ENCODE results near the gene GJA4. TPM values are rescaled to one million over a fixed set of nuclear protein-coding genes. Genes with fewer than 3 reads are reported as not detected.

Gene GJA4
- total RNA-seq, 2 experiments from 2014 or later = not detected

DNA sequence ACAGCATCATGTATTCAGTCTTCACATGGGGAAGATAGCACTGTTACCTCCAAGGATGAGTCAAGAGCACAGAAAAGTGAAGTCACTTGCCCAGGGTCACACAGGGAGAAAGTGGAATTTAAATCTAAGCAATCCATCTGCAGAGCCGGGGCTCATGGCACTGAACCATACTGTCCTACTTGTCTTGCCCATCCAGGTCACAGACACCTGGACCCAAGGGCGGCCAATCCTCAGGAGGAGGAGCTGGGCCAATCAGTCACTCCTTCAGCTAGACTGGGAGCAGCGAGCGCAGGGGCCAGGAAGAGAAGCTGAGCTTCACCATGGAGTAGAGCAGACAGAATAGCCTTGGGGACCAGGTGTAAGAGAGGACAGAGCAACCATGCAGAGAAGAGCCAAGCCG lies 47.1 kb upstream of the GJA4 start:
- POLR2A ChIA-PET = no interaction called here
- H3K4me1 ChIP-seq (ENCODE audit: insufficient read depth, low read length, poor library complexity, severe bottlenecking) = no peaks in the 10 kb centered on the region
- no peak overlapping the region for H2AFZ ChIP-seq (ENCODE audit: low read length)
- H3K4me3 ChIP-seq (ENCODE audit: low read depth, low read length, poor library complexity, severe bottlenecking) = no peak overlapping the region
- no peaks in the 10 kb centered on the region for H4K20me1 ChIP-seq (ENCODE audit: insufficient read depth, low read length)
- no TSS peak for BruUV-seq (replicated peaks)
- CTCF ChIA-PET (ENCODE audit: unreplicated experiment) = no interaction called here
- H3K9me2 ChIP-seq (ENCODE audit: insufficient read depth, low read length) = no peaks in the 10 kb centered on the region
- H3K4me2 ChIP-seq (ENCODE audit: low read length) = no peak overlapping the region
- DNase-seq (ENCODE audit: low spot score) = no peak
- H3K36me3 ChIP-seq (ENCODE audit: insufficient read depth, low read length) = no peaks in the 10 kb centered on the region
- TF ChIP-seq CTCF (conservative IDR thresholded peaks at IDR 0.05; ENCODE audit: low read length) (no peak), EZH2phosphoT487 (IDR thresholded peaks at IDR 0.05; ENCODE audit: borderline replicate concordance, low read depth, low read length) (no peak)
- no peaks in the 10 kb centered on the region for H3K9me3 ChIP-seq (ENCODE audit: low read length)
- H3K79me2 ChIP-seq (ENCODE audit: insufficient read depth, low read depth, low read length) = no peaks in the 10 kb centered on the region
- no peak overlapping the region for H3K27ac ChIP-seq (ENCODE audit: low read depth, low read length, poor library complexity, severe bottlenecking)
- intact Hi-C loops (cut with micrococcal nuclease; ENCODE audit: unreplicated experiment) = loop anchor here (10.0 kb wide), 1 partner anchor 631 kb away; no protein-coding TSS in a partner anchor

GRCh38 chr1:34746101-34746500 lies 46.7 kb upstream of the GJA4 start:
- Histone ChIP-seq H3K9me2 (ENCODE audit: insufficient read depth, low read length) (no peaks in the 10 kb centered on the region), H2AFZ (ENCODE audit: low read length) (no peak overlapping the region), H3K9me3 (ENCODE audit: low read length) (no peaks in the 10 kb centered on the region), H3K79me2 (ENCODE audit: insufficient read depth, low read depth, low read length) (no peaks in the 10 kb centered on the region), H4K20me1 (ENCODE audit: insufficient read depth, low read length) (no peaks in the 10 kb centered on the region), H3K27ac (ENCODE audit: low read depth, low read length, poor library complexity, severe bottlenecking) (no peak overlapping the region), H3K36me3 (ENCODE audit: insufficient read depth, low read length) (no peaks in the 10 kb centered on the region), H3K4me3 (ENCODE audit: low read depth, low read length, poor library complexity, severe bottlenecking) (no peak overlapping the region), H3K4me2 (ENCODE audit: low read length) (no peak overlapping the region), H3K4me1 (ENCODE audit: insufficient read depth, low read length, poor library complexity, severe bottlenecking) (no peaks in the 10 kb centered on the region)
- intact Hi-C loops (cut with micrococcal nuclease; ENCODE audit: unreplicated experiment) = loop anchor here (10.0 kb wide), 1 partner anchor 631 kb away; no protein-coding TSS in a partner anchor
- BruUV-seq (replicated peaks) = no TSS peak
- CTCF ChIA-PET (ENCODE audit: unreplicated experiment) = no interaction called here
- POLR2A ChIA-PET = no interaction called here
- DNase-seq (ENCODE audit: low spot score) = no peak
- TF ChIP-seq CTCF (conservative IDR thresholded peaks at IDR 0.05; ENCODE audit: low read length) = no peak
- TF ChIP-seq EZH2phosphoT487 (IDR thresholded peaks at IDR 0.05; ENCODE audit: borderline replicate concordance, low read depth, low read length) = no peak

DNA sequence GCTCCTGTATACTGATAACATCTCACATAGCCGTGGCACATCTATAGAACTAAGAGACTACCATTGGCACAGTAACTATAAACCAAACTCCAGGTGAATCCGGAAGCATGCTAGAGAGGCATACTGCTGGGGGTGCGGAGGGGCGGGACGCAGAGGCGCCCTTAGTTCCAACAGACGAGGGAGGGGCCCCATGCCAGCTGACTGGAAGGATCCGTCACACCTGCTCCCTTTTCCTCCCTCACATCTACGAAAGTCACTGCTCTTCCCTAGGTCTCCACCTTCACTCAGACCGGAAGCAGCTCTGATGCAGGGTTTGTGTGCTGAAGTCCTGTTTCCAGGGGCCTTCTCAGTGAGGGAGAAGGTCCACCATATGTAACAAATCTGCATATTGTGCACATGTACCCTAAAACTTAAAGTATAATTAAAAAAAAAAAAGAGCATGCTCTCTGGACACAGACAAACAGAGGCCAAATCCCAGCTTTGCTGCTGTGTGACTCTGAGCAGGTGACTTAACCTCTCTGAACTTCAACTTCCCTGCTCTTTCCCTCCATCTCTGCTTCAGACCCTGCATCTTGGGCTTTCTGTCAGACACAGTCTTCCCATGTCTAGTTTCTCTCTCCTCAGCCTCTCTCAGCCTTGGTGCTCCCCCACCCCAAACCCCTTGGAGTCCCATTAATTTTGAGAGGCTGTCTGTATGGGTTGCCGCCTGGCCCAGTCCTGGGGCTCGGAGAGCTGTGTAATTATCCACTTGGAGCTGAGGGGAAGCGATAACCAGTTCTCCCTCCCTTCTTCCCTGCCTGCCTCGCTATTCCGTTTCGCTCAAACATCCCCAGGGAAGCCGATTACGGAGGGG lies 45.8 kb upstream of the GJA4 start:
- Histone ChIP-seq H3K79me2 (ENCODE audit: insufficient read depth, low read depth, low read length) (no peaks in the 10 kb centered on the region), H3K9me3 (ENCODE audit: low read length) (no peaks in the 10 kb centered on the region), H4K20me1 (ENCODE audit: insufficient read depth, low read length) (no peaks in the 10 kb centered on the region), H3K36me3 (ENCODE audit: insufficient read depth, low read length) (no peaks in the 10 kb centered on the region), H3K4me3 (ENCODE audit: low read depth, low read length, poor library complexity, severe bottlenecking) (no peak overlapping the region), H3K4me2 (ENCODE audit: low read length) (no peak overlapping the region), H2AFZ (ENCODE audit: low read length) (no peak overlapping the region), H3K9me2 (ENCODE audit: insufficient read depth, low read length) (no peaks in the 10 kb centered on the region), H3K4me1 (ENCODE audit: insufficient read depth, low read length, poor library complexity, severe bottlenecking) (no peaks in the 10 kb centered on the region), H3K27ac (ENCODE audit: low read depth, low read length, poor library complexity, severe bottlenecking) (no peak overlapping the region)
- DNase-seq (ENCODE audit: low spot score) = no peak
- CTCF ChIA-PET (ENCODE audit: unreplicated experiment) = interaction anchor here (0.6 kb wide), 1 partner anchor 41 kb away, joined by 17 read pairs; no protein-coding TSS in a partner anchor
- BruUV-seq (replicated peaks) = no TSS peak
- POLR2A ChIA-PET = interaction anchor here (0.6 kb wide), 1 partner anchor 204 kb away, joined by 3 read pairs; no protein-coding TSS in a partner anchor
- no peak for TF ChIP-seq EZH2phosphoT487 (IDR thresholded peaks at IDR 0.05; ENCODE audit: borderline replicate concordance, low read depth, low read length)
- TF ChIP-seq CTCF (conservative IDR thresholded peaks at IDR 0.05; ENCODE audit: low read length) = no peak
- intact Hi-C loops (cut with micrococcal nuclease; ENCODE audit: unreplicated experiment) = loop anchor here (10.0 kb wide), 1 partner anchor 632 kb away; no protein-coding TSS in a partner anchor
